MM.1S (cell line): ENCODE results near the gene ECE1.

Experiments
- CTCF ChIP-seq: fragments of 300-600 bp; sonication (generic); IDR thresholded peaks from 2 replicates; pipeline ENCODE4 v1.5.1; 2016; ENCODE audit warnings: antibody characterized with exemption, low read length, mixed read lengths
- EZH2 ChIP-seq: fragments of 300-600 bp; sonication (generic); optimal IDR thresholded peaks from 2 replicates; pipeline ENCODE3; 2017; ENCODE audit warnings: low read depth, mild to moderate bottlenecking, antibody characterized with exemption, low read length, mixed read lengths

- no peak for TF ChIP-seq CTCF
- no peak for TF ChIP-seq EZH2
These were observed 47.2 kb upstream of the ECE1 start for GRCh38 chr1:21337454-21337927.
